GM12891 (cell line): ENCODE measurements around the gene PTPRT.

Experiments used
- PAX5 ChIP-seq: IDR thresholded peaks from 2 replicates; pipeline ENCODE4 v1.6.1; 2011; ENCODE audit warnings: low read length, moderate library complexity, mild to moderate bottlenecking; ENCODE audit not compliant: insufficient read depth, severe bottlenecking
- POLR2A ChIP-seq: IDR thresholded peaks from 2 replicates; pipeline ENCODE4 v1.6.1; 2011; ENCODE audit warnings: low read depth, low read length, control low read depth
- POLR2AphosphoS5 ChIP-seq: IDR thresholded peaks from 2 replicates; pipeline ENCODE4 v1.6.1; 2011; ENCODE audit warnings: low read depth, low read length, control low read depth
- SPI1 ChIP-seq: IDR thresholded peaks from 2 replicates; pipeline ENCODE4 v1.6.1; 2011; ENCODE audit warnings: low read depth, low read length, control low read depth

DNA sequence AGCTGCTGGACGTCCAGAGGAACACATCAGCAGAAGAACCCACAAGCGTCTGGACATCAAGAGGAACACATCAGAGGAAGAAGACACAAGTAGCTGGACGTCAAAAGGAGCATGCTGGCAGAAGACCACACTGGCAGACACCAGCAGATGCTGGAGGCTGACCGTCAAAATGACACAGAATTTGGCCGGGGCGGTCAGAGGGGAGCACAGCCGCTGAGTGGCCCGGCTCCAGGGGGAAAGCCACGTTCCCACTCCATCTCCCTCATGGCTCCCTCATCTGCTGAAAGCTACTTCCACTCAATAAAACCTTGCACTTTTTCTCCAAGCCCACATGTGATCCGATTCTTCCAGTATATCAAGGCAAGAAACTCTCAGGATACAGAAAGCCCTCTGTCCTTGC, 283.6 kb downstream of the PTPRT start:
- no peak for TF ChIP-seq POLR2AphosphoS5
- no peak for TF ChIP-seq POLR2A
- no peak for TF ChIP-seq PAX5
- no peak for TF ChIP-seq SPI1
